GM12874 (cell line): ENCODE data around the gene KIAA0040.
A peak's percentile ranks its signal among the peaks of the same experiment; 100 is the strongest.

ENCODE experiments used
- TF ChIP-seq, protein P1 (sequence below): IDR thresholded peaks from 2 replicates; pipeline ENCODE4 v1.5.1; 2011; ENCODE audit warnings: low read depth, mild to moderate bottlenecking, control low read depth, low read length, moderate library complexity; ENCODE audit not compliant: insufficient read depth

The KIAA0040 gene

DNA sequence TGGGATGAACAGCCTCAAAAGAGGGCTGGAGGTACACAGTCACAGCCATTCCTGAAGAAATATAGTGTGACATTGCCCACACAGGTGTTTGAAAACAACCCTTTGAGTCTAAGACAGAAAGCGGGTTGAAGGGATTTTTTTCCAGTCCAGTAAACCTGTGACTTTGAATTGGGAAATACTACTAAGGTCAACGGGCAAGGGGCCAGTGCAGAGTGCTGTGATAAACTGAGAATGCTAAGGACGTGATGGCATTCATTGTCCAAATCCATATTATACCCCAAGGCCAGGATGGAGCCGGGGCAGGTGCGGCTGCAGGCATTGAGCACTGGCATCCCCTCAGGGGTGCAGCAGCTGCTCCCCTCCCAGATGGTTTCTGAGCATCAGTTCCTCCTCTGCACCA lies 36.6 kb downstream of the KIAA0040 start:
- TF ChIP-seq, protein P1, sequence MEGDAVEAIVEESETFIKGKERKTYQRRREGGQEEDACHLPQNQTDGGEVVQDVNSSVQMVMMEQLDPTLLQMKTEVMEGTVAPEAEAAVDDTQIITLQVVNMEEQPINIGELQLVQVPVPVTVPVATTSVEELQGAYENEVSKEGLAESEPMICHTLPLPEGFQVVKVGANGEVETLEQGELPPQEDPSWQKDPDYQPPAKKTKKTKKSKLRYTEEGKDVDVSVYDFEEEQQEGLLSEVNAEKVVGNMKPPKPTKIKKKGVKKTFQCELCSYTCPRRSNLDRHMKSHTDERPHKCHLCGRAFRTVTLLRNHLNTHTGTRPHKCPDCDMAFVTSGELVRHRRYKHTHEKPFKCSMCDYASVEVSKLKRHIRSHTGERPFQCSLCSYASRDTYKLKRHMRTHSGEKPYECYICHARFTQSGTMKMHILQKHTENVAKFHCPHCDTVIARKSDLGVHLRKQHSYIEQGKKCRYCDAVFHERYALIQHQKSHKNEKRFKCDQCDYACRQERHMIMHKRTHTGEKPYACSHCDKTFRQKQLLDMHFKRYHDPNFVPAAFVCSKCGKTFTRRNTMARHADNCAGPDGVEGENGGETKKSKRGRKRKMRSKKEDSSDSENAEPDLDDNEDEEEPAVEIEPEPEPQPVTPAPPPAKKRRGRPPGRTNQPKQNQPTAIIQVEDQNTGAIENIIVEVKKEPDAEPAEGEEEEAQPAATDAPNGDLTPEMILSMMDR: no peak

DNA sequence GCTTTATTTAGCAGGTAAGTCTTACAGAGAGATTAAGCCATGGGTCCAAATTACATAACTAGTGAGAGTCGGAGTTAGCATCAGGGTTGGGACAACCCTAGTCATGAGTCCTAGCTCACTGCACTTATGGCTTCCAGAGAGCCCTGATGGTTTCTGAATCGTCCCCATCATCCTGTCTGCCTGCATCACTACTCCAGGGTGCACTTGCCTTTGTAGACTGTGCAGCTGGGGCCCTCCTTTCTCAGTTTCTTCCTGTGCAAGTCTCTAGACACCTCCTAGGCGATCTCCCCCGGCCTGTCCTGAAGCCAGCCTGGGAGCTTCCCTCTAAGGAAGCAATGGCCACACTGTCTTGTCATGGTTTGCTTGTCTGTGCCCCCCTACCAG lies 37.1 kb downstream of the KIAA0040 start:
- TF ChIP-seq, protein P1: no peak

DNA sequence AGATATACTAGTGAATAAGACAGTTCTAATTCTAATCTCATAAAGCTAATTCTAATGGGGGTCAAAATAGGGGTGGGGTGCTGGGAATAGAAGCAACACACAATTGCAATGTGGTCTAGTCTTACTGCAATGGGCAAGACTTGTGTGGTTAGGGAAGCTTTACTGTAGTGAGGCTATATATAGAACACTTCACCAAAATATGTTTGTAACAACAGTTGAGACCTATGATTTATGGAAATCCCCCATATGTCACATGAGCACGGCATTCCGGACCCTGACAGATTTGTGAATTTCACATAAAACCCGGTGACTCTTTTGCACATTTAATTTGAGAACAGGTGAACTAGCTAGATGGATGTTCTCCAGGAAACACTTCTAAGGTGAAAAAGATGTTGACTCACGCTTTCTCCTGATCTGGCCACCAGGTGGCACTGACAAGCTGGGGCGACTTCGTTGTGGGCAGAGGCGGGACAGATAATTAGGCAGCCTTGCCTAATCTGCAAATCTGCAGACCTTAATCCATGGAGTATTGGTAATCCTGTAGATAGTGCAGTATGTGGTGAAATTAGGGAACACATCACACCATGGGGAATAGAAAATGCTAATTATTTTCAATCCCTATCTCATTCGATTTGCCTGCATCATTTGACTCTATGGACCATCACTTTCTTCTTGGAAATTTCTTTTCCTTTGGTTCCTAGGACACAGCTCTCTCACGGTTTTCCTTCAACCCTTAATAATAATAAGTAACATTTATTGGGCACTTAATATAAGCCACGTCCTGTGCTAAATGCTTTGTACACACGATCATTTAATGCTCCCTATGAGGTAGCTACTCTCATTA lies 37.7 kb downstream of the KIAA0040 start:
- TF ChIP-seq, protein P1: peak; percentile 85

DNA sequence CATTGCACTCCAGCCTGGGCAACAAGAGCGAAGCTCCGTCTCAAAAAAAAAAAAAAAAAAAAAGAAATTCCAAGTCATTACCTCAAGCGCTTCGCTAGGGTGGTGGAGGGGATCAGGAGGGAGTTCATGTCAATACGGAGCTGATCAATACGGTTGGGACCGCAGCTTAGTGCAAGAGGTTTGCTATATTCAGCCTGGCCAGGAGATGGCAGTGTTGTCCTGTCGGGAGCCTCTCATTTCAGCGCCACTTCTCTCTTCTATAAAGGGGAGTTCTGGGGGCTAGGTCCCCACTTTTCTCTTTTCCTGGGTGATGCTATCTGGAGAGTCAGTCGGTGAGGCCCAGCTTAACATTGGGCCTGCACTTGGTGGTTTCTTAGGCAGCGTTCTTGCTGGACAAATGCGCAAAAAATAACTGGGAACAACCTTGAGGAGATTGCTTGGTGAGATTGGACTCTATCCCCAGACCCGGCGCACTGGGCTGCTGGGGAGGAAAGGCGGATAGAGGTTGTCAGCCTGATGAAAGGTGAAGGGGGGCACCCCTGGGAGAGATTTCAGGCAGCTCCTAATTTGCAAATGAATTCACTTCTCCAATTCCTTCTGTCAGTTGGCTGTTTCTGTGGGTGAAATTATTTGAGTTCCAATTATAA lies 40.4 kb downstream of the KIAA0040 start:
- TF ChIP-seq, protein P1: peak; percentile 87

DNA sequence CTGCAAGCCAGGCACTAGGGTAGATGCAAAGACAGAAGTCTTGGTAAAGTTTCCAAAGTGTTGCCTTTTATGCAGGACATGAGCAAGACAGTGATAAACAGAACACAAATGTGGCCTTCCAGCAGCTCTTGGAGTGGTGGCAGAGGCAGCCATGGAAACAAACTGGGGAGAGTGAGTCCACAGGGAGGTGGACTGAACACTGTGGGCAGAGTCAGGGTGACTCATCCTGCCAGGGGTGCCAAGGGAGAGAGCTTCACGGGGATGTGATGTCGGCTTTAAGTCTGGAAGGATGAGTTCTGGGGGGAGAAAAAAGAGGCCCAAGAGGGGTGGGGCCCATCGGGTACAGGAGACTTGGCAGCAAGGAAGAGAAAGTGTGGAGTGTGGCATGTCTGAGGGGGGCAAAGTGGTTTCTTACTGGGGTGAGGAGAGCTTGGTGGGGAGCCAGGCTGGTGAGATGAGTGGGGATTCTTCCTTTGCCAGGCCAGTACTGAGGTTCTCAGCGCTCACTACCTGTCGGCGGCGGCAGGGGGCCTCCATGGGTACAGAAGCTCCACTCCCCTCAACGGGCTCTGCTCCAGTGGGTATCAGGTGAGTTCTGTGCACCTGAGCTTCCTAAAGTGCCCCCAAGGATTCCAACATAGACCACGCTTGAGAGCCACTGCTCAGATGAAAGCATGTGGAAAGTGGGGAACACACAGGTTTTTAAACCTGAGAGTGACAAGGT lies 41.8 kb downstream of the KIAA0040 start:
- TF ChIP-seq, protein P1: no peak

DNA sequence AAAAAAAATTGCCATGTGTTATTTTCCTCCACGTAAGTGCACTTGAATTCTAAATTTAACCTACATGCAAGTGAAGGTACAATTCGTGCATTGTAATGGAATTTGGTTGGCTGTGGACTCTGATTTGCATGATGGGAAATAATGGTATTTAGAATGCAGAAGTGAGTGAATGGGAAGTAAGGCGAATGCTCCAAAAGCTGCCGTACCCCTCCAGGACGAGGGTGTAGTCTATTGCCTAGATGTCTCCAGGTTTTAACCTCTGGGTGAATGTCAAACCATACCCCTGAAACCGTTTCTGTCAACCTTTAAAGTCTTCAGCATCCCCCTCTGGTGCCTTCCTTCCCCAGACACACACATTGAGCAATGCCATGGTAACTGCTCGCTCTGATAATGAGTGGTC lies 44.5 kb downstream of the KIAA0040 start:
- TF ChIP-seq, protein P1: no peak

DNA sequence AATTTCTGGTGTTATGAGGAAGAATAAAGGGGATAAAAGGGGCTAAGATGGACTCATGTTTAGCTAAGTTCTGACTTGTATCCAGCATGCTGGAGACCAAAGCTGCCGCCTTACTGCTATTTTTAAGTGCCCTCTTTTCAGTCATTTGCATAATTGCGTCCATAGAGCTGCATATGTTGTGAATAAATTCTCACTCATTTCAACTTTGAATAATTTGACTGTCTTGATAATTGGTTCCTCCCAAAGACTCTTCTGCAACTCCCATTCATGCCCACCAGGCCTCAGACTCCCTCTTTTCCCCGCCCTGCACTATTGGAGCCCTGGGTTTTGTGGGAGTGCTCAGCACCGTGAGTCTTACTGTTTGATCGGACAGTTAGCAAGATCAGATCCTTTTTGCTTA lies 45.0 kb downstream of the KIAA0040 start:
- TF ChIP-seq, protein P1: no peak
